DND-41 (cell line): ENCODE measurements around the gene FBXL12.
A peak's percentile ranks its signal among the peaks of the same experiment; 100 is the strongest.
"Not testable (repeated sequence)": the region's sequence is repeated elsewhere in the genome, so short reads cannot be mapped to it uniquely, and the experiment has no call there.

Experiments used
- ATAC-seq: fragments of 200-7000 bp; cut with Tn5 transposase; 3 replicates; pipeline ENCODE4 v1.9.1; 2021; ENCODE audit warnings: low read depth; ENCODE audit not compliant: insufficient read depth
- DNase-seq: peaks from one replicate; pipeline ENCODE4 v3.0.0-alpha.2; 2020
- H2AFZ ChIP-seq: 2 replicates; pipeline ENCODE4 v1.6.0; 2012; ENCODE audit warnings: low read depth, low read length
- H3K27ac ChIP-seq: 2 replicates; pipeline ENCODE4 v1.5.1; 2012; ENCODE audit warnings: low read length, inconsistent platforms
- H3K27me3 ChIP-seq: fragments of 200-600 bp; sonication (generic); 2 replicates; pipeline ENCODE4 v1.6.0; 2012; ENCODE audit warnings: low read length, mild to moderate bottlenecking, inconsistent platforms; ENCODE audit not compliant: insufficient read depth, poor library complexity
- H3K36me3 ChIP-seq: 2 replicates; pipeline ENCODE4 v1.5.1; 2012; ENCODE audit warnings: low read length, inconsistent platforms; ENCODE audit not compliant: insufficient read depth
- H3K4me1 ChIP-seq: 2 replicates; pipeline ENCODE4 v1.5.1; 2012; ENCODE audit warnings: mild to moderate bottlenecking, low read length; ENCODE audit not compliant: insufficient read depth
- H3K4me2 ChIP-seq: 2 replicates; pipeline ENCODE4 v1.6.0; 2012; ENCODE audit warnings: mild to moderate bottlenecking, moderate library complexity, low read length, inconsistent platforms; ENCODE audit not compliant: insufficient read depth
- H3K4me3 ChIP-seq, 2 experiments: fragments of 200-600 bp in 1 of 2; shearing (Covaris generic) in 1 of 2; 2 replicates each; pipeline ENCODE4 v1.5.1; 2012 to 2016; ENCODE audit warnings: inconsistent platforms in 2 of 2, low read length in 2 of 2, mild to moderate bottlenecking in 2 of 2, low read depth in 1 of 2, moderate library complexity in 1 of 2
- H3K79me2 ChIP-seq: 2 replicates; pipeline ENCODE4 v1.6.0; 2012; ENCODE audit warnings: low read length, inconsistent platforms; ENCODE audit not compliant: insufficient read depth
- H3K9ac ChIP-seq: 2 replicates; pipeline ENCODE4 v1.6.0; 2012; ENCODE audit warnings: low read depth, mild to moderate bottlenecking, inconsistent platforms, low read length, moderate library complexity
- H3K9me3 ChIP-seq: 2 replicates; pipeline ENCODE4 v1.5.1; 2012; ENCODE audit warnings: low read length, moderate library complexity, mild to moderate bottlenecking, inconsistent platforms; ENCODE audit not compliant: insufficient read depth, severe bottlenecking
- H4K20me1 ChIP-seq: 2 replicates; pipeline ENCODE4 v1.6.0; 2012; ENCODE audit warnings: low read length; ENCODE audit not compliant: insufficient read depth
- EZH2 ChIP-seq: IDR thresholded peaks from 3 replicates; pipeline ENCODE4 v1.6.1; 2012; ENCODE audit warnings: borderline replicate concordance, low read depth, mild to moderate bottlenecking, moderate library complexity, low read length, inconsistent platforms; ENCODE audit not compliant: severe bottlenecking
- TF ChIP-seq, protein P1 (sequence below): IDR thresholded peaks from 2 replicates; pipeline ENCODE4 v1.5.1; 2012; ENCODE audit warnings: borderline replicate concordance, low read length, moderate library complexity, mild to moderate bottlenecking; ENCODE audit not compliant: poor library complexity, severe bottlenecking; ENCODE audit errors: extremely low read depth

Gene FBXL12

DNA sequence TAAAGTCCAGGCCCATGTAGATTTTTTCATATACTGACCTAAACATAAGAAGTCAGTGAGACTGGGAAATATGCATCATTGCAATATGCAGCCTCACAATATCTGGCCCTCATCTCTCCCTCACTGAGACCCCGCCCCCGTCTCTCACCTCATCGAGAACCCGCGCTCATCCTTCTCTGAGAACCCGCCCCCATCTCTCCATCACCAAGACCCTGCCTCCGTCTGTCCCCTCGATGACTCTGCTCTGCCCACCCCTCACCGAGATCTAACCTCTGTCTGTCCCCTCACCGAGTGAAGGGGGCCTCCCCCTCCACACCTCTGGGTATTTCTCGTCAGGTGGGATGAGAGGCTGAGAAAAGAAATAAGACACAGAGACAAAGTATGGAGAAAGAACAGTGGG lies 29.8 kb downstream of the FBXL12 start:
- H2AFZ ChIP-seq: no peak overlapping the region
- H3K4me3 ChIP-seq: no peak overlapping the region
- ATAC-seq (no peak), DNase-seq (no peak)
- H3K4me2 ChIP-seq: no peak overlapping the region
- no peaks in the 10 kb centered on the region for H3K79me2 ChIP-seq
- no peak for TF ChIP-seq EZH2
- TF ChIP-seq, protein P1, sequence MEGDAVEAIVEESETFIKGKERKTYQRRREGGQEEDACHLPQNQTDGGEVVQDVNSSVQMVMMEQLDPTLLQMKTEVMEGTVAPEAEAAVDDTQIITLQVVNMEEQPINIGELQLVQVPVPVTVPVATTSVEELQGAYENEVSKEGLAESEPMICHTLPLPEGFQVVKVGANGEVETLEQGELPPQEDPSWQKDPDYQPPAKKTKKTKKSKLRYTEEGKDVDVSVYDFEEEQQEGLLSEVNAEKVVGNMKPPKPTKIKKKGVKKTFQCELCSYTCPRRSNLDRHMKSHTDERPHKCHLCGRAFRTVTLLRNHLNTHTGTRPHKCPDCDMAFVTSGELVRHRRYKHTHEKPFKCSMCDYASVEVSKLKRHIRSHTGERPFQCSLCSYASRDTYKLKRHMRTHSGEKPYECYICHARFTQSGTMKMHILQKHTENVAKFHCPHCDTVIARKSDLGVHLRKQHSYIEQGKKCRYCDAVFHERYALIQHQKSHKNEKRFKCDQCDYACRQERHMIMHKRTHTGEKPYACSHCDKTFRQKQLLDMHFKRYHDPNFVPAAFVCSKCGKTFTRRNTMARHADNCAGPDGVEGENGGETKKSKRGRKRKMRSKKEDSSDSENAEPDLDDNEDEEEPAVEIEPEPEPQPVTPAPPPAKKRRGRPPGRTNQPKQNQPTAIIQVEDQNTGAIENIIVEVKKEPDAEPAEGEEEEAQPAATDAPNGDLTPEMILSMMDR: no peak
- no peaks in the 10 kb centered on the region for H3K36me3 ChIP-seq
- peaks cover 48% of the 10 kb centered on the region for H3K4me1 ChIP-seq
- no peaks in the 10 kb centered on the region for H3K9me3 ChIP-seq
- H3K27ac ChIP-seq: no peak overlapping the region
- no peak overlapping the region for H3K9ac ChIP-seq
- H3K27me3 ChIP-seq: no peaks in the 10 kb centered on the region
- H4K20me1 ChIP-seq: no peaks in the 10 kb centered on the region

DNA sequence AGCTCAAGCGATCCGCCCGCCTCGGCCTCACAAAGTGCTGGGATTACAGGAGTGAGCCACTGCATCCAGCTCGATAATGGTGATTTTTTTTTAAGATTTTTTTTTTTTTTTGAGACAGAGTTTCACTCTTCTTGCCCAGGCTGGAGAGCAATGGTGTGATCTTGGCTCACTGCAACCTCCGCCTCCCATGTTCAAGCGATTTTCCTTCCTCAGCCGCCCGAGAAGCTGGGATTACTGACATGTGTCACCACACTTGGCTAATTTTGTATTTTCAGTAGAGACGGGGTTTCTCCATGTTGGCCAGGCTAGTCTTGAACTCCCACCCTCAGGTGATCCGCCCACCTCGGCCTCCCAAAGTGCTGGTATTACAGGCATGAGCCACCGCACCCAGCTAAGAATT lies 30.3 kb downstream of the FBXL12 start:
- H3K4me3 ChIP-seq, H3K4me2 ChIP-seq, H3K79me2 ChIP-seq, H3K9me3 ChIP-seq, H3K27ac ChIP-seq, H3K36me3 ChIP-seq, H3K27me3 ChIP-seq, H2AFZ ChIP-seq, DNase-seq, H3K9ac ChIP-seq, ATAC-seq, H4K20me1 ChIP-seq: not testable (repeated sequence)
- H3K4me1 ChIP-seq: peaks cover 52% of the 10 kb centered on the region

DNA sequence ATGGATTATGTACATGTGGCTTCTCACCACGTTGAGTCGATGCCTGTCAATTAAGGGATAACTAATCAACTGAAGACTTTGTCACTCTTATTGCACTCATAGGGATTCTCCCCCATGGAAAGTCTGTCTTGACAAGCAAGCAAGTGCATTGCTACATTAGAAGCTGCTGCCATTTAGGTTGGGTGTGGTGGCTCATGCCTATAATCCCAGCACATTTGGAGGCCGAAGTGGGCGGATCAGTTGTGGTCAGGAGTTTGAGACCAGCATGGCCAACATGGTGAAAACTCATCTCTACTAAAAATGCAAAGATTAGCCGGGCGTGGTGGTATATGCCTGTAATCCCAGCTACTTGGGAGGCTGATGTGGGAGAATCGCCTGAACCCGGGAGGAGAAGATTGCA lies 32.1 kb downstream of the FBXL12 start:
- H3K79me2 ChIP-seq: no peaks in the 10 kb centered on the region
- no peak overlapping the region for H3K27ac ChIP-seq
- H3K27me3 ChIP-seq: no peaks in the 10 kb centered on the region
- ATAC-seq (no peak), DNase-seq (no peak)
- no peak overlapping the region for H2AFZ ChIP-seq
- TF ChIP-seq EZH2: no peak
- TF ChIP-seq, protein P1: no peak
- H3K4me1 ChIP-seq: peaks cover 40% of the 10 kb centered on the region
- no peaks in the 10 kb centered on the region for H3K9me3 ChIP-seq
- H3K4me2 ChIP-seq: no peak overlapping the region
- no peak overlapping the region for H3K9ac ChIP-seq
- H3K4me3 ChIP-seq: no peak overlapping the region
- H4K20me1 ChIP-seq: no peaks in the 10 kb centered on the region
- H3K36me3 ChIP-seq: no peaks in the 10 kb centered on the region

DNA sequence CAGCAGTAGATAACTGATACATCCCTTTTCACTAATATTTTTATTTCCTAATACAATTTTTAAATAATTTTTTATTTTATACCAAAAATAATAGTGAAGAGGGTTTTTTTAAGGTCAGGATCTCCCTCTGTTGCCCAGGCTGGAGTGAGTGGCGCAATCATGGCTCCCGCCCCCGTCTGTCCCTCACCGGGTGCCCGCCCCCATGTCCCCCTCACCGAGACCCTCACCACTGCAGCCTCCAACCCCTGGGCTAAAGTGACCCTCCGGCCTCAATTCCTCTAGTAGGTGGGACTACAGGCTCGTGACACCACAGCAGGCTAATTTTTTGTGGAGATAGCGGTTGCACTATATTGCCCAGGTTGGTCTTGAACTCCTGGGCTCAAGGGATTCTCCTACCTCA lies 32.5 kb downstream of the FBXL12 start:
- Histone ChIP-seq H3K27ac (no peak overlapping the region), H3K9ac (no peak overlapping the region), H4K20me1 (no peaks in the 10 kb centered on the region), H3K4me2 (peak overlapping the region; percentile 71), H3K4me1 (peaks cover 38% of the 10 kb centered on the region), H3K9me3 (no peaks in the 10 kb centered on the region), H2AFZ (peak overlapping the region; percentile 95), H3K27me3 (no peaks in the 10 kb centered on the region), H3K4me3 (no peak overlapping the region; a peak in 1 of 4 replicates), H3K36me3 (no peaks in the 10 kb centered on the region), H3K79me2 (no peaks in the 10 kb centered on the region)
- DNase-seq (no peak), ATAC-seq (no peak)
- TF ChIP-seq, protein P1: no peak
- no peak for TF ChIP-seq EZH2
